ENCODE data around the gene TMTC4.
"Not testable (repeated sequence)": the region's sequence is repeated elsewhere in the genome, so short reads cannot be mapped to it uniquely, and the experiment has no call there.

Gene TMTC4, protein sequence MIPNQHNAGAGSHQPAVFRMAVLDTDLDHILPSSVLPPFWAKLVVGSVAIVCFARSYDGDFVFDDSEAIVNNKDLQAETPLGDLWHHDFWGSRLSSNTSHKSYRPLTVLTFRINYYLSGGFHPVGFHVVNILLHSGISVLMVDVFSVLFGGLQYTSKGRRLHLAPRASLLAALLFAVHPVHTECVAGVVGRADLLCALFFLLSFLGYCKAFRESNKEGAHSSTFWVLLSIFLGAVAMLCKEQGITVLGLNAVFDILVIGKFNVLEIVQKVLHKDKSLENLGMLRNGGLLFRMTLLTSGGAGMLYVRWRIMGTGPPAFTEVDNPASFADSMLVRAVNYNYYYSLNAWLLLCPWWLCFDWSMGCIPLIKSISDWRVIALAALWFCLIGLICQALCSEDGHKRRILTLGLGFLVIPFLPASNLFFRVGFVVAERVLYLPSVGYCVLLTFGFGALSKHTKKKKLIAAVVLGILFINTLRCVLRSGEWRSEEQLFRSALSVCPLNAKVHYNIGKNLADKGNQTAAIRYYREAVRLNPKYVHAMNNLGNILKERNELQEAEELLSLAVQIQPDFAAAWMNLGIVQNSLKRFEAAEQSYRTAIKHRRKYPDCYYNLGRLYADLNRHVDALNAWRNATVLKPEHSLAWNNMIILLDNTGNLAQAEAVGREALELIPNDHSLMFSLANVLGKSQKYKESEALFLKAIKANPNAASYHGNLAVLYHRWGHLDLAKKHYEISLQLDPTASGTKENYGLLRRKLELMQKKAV

DNA sequence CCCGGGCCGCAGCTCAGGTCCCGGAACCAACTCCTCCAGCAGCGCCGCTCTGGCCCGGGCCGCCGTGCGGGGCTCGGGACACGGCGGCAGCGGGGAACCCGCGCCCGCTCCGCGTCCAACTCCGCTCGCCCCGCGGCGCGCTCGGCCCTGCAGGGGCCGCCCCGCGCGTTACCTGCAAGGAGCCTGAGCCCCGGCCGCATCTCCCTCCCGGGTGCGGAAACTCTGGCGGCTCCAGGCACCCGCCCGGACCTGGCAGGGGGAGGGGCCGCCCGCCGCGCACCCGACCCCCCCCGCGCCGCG is at the start of gene TMTC4:
Gene TMTC4 (minus strand): TSS at position 224 of the 300 bp plus-strand sequence. CDS start 4,433 bp downstream, outside the sequence.
- H3K4me1 Mint-ChIP-seq, result peaks cover 27% of the 10 kb centered on the region
- no peak for ATAC-seq
- peak within 1 kb of the TSS; percentile 79 for H3K27ac Mint-ChIP-seq

DNA sequence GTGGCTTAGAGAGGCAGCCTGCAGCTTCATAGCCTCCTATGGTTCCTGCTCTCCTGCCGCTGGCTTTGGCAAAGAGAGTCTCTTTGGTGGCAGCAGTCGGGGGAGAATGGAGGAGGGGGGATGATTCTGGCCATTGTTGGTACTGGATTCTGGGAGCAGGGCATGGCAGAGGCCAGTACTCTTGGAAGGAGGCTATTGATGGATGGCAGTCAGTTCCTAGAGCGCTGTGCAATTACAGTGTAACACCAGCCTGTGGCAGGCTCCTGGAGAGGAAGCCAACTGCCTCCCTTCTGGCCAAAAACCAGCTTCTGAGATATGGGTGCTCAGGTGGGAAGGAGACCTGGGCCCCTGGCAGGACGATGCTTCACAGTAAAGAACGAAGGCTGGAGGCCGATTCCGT is 47.9 kb upstream of the TMTC4 start:
- peaks cover 11% of the 10 kb centered on the region for H3K9me3 Mint-ChIP-seq
- no peaks in the 10 kb centered on the region for H3K36me3 Mint-ChIP-seq
- H3K27me3 Mint-ChIP-seq, result peaks cover 26% of the 10 kb centered on the region
- no peaks in the 10 kb centered on the region for H3K4me1 Mint-ChIP-seq
- no peak overlapping the region for H3K4me3 Mint-ChIP-seq
- no peak overlapping the region for H3K27ac Mint-ChIP-seq
- no peak for ATAC-seq

More for the DNA sequence above, at the start of gene TMTC4:
- H3K9me3 Mint-ChIP-seq, result no peaks in the 10 kb centered on the region
- peaks cover 3% of the 10 kb centered on the region for H3K36me3 Mint-ChIP-seq
- H3K27me3 Mint-ChIP-seq, result no peaks in the 10 kb centered on the region
- peak within 1 kb of the TSS; percentile 91 for H3K4me3 Mint-ChIP-seq

- Mint-ChIP-seq H3K9me3 (peaks cover 8% of the 10 kb centered on the region), H3K36me3 (no peaks in the 10 kb centered on the region), H3K4me3 (no peak overlapping the region), H3K4me1 (no peaks in the 10 kb centered on the region), H3K27ac (no peak overlapping the region), H3K27me3 (peaks cover 26% of the 10 kb centered on the region)
- ATAC-seq, result peak; percentile 60
Observed at GRCh38 chr13:100721885-100722512, 47.4 kb upstream of the TMTC4 start.

- Mint-ChIP-seq H3K4me3 (no peak overlapping the region), H3K9me3 (peaks cover 6% of the 10 kb centered on the region), H3K4me1 (peaks cover 7% of the 10 kb centered on the region), H3K27me3 (no peaks in the 10 kb centered on the region), H3K27ac (no peak overlapping the region), H3K36me3 (no peaks in the 10 kb centered on the region)
- no peak for ATAC-seq
Observed at GRCh38 chr13:100715604-100716003, 41.0 kb upstream of the TMTC4 start.

- H3K4me3 Mint-ChIP-seq, result no peak overlapping the region
- no peaks in the 10 kb centered on the region for H3K9me3 Mint-ChIP-seq
- ATAC-seq, result no peak
- H3K27ac Mint-ChIP-seq, result no peak overlapping the region
- H3K36me3 Mint-ChIP-seq, result no peaks in the 10 kb centered on the region
- no peaks in the 10 kb centered on the region for H3K27me3 Mint-ChIP-seq
- H3K4me1 Mint-ChIP-seq, result peaks cover 7% of the 10 kb centered on the region
Observed at GRCh38 chr13:100714478-100714877, 39.9 kb upstream of the TMTC4 start.

DNA sequence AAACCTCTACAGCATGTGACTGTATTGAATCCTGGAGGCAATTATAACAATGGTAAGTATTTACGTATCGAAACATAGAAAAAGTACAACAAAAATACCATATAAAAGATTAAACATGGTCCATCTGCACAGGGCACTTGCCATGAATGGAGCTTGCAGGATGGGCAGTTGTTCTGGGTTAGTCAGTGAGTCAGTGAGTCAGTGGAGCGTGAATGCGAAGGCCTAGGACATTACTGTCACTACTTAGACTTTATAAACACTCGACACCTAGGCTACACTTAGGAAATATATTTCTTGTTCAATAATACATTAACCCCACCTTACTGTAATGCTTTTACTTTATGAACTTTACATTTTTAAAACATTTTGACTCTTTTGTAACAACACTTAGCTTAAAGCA is 35.6 kb upstream of the TMTC4 start:
- H3K9me3 Mint-ChIP-seq, result no peaks in the 10 kb centered on the region
- no peak for ATAC-seq
- H3K27me3 Mint-ChIP-seq, result no peaks in the 10 kb centered on the region
- H3K4me3 Mint-ChIP-seq, result no peak overlapping the region
- H3K4me1 Mint-ChIP-seq, result peaks cover 7% of the 10 kb centered on the region
- no peak overlapping the region for H3K27ac Mint-ChIP-seq
- H3K36me3 Mint-ChIP-seq, result no peaks in the 10 kb centered on the region

GRCh38 chr13:100707818-100708740 is 33.5 kb upstream of the TMTC4 start:
- no peak overlapping the region for H3K4me3 Mint-ChIP-seq
- no peak for ATAC-seq
- peaks cover 7% of the 10 kb centered on the region for H3K4me1 Mint-ChIP-seq
- no peaks in the 10 kb centered on the region for H3K36me3 Mint-ChIP-seq
- no peaks in the 10 kb centered on the region for H3K27me3 Mint-ChIP-seq
- H3K9me3 Mint-ChIP-seq, result no peaks in the 10 kb centered on the region
- H3K27ac Mint-ChIP-seq, result no peak overlapping the region

GRCh38 chr13:100698331-100698730 is 23.7 kb upstream of the TMTC4 start:
- not testable (repeated sequence) for H3K4me3 Mint-ChIP-seq, H3K36me3 Mint-ChIP-seq, H3K4me1 Mint-ChIP-seq, H3K9me3 Mint-ChIP-seq, H3K27ac Mint-ChIP-seq, ATAC-seq
- H3K27me3 Mint-ChIP-seq, result peaks cover 19% of the 10 kb centered on the region

- H3K9me3 Mint-ChIP-seq, result peaks cover 3% of the 10 kb centered on the region
- no peak overlapping the region for H3K27ac Mint-ChIP-seq
- no peaks in the 10 kb centered on the region for H3K36me3 Mint-ChIP-seq
- ATAC-seq, result no peak
- peaks cover 32% of the 10 kb centered on the region for H3K27me3 Mint-ChIP-seq
- H3K4me3 Mint-ChIP-seq, result no peak overlapping the region
- no peaks in the 10 kb centered on the region for H3K4me1 Mint-ChIP-seq
Observed at GRCh38 chr13:100695509-100695773, 20.8 kb upstream of the TMTC4 start.

DNA sequence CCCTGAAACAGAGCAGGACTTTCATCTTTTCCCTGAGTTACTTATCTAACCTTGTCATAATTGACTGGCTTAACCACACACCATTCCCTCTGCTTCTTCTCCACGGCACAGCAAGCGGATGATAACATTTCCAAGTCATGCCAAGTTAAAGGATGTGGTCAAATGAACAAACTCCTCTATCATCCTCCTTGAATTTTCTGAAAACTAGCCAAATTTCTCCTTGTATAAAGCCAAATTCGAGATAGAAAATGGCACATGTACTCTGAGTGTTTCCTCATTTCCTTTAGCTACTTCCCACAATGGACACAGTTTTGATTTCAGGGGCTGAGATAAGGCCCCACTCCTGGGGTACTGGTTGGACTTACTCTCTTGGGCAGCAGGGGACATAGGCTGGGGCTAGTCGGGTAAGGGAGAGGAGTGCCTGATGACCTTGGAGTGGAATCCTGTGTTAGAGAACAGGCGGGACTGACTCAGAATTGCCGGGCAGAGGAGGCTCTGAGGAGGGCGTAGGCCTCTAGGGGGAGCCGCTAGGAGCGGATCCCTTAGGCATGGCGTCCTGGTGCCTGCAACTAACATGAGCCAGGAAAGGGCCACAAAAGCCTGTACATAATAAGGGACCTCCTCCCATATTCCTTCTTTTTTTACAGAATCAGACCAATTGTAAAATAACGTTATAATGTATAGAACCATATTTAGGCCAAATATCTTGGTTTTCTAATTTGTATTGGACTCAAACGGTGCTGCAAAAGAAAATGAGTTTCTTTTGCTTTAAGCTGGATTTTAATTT is 20.3 kb upstream of the TMTC4 start:
- Mint-ChIP-seq H3K27me3 (peaks cover 32% of the 10 kb centered on the region), H3K27ac (no peak overlapping the region)
- ATAC-seq, result no peak

GRCh38 chr13:100689191-100689590 is 14.6 kb upstream of the TMTC4 start:
- peaks cover 21% of the 10 kb centered on the region for H3K27me3 Mint-ChIP-seq
- no peak overlapping the region for H3K27ac Mint-ChIP-seq
- ATAC-seq, result no peak
- H3K36me3 Mint-ChIP-seq, result peaks cover 6% of the 10 kb centered on the region
- peaks cover 8% of the 10 kb centered on the region for H3K4me1 Mint-ChIP-seq
- no peak overlapping the region for H3K4me3 Mint-ChIP-seq
- peaks cover 9% of the 10 kb centered on the region for H3K9me3 Mint-ChIP-seq

More for the DNA sequence above, 20.3 kb upstream of the TMTC4 start:
- Mint-ChIP-seq H3K9me3 (peaks cover 3% of the 10 kb centered on the region), H3K36me3 (no peaks in the 10 kb centered on the region), H3K4me1 (no peaks in the 10 kb centered on the region), H3K4me3 (no peak overlapping the region)

DNA sequence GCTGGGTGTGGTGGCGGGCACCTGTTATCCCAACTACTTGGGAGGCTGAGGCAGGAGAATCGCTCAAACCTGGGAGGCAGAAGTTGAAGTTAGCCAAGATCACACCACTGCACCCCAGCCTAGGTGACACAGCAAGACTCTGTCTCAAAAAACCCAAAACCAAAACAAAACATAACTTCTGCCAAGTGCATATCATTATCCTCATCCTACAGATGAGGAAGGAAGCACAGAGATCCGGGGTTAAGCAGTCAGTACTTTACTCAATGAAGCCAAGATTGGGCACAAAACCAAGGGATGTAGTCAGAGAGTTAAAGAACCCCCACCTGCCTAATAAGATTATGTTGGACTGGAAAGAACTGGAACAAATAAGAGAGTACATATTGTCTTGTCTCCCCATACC is 5.5 kb upstream of the TMTC4 start:
- Mint-ChIP-seq H3K27me3 (no peaks in the 10 kb centered on the region), H3K9me3 (no peaks in the 10 kb centered on the region), H3K4me3 (no peak overlapping the region), H3K36me3 (no peaks in the 10 kb centered on the region), H3K4me1 (peaks cover 12% of the 10 kb centered on the region), H3K27ac (no peak overlapping the region)
- ATAC-seq, result no peak

- H3K27ac Mint-ChIP-seq, H3K4me3 Mint-ChIP-seq, H3K36me3 Mint-ChIP-seq, H3K9me3 Mint-ChIP-seq, H3K27me3 Mint-ChIP-seq, ATAC-seq: not testable (repeated sequence)
- peaks cover 27% of the 10 kb centered on the region for H3K4me1 Mint-ChIP-seq
Observed at GRCh38 chr13:100677128-100677527, 2.5 kb upstream of the TMTC4 start.

- Mint-ChIP-seq H3K27me3 (no peaks in the 10 kb centered on the region), H3K9me3 (no peaks in the 10 kb centered on the region), H3K4me1 (peaks cover 27% of the 10 kb centered on the region), H3K4me3 (peak overlapping the region; percentile 91), H3K27ac (peak overlapping the region; percentile 79), H3K36me3 (no peaks in the 10 kb centered on the region)
- no peak for ATAC-seq
Observed at GRCh38 chr13:100675661-100676129, 1.1 kb upstream of the TMTC4 start.

All from stimulated activated memory B cell treated with anti-CD40 and anti-IgM and Interleukin-4, amounts not matched to agents 10 μg/mL and 1 μg/mL and 100 μg/mL, for 72 hours (primary cell).